ENCODE results near the gene TMEM272.

The TMEM272 gene

GRCh38 chr13:51814825-51815650 is 29.9 kb downstream of the TMEM272 start:
- peaks cover 3 to 19% of the 10 kb centered on the region in 2 donors for H3K4me1 ChIP-seq (ENCODE audit: control insufficient read depth in 1 of 2, insufficient read depth in 2 of 2, low read length in 2 of 2)

GRCh38 chr13:51814071-51814470 is 30.9 kb downstream of the TMEM272 start:
- H3K9me3 ChIP-seq (ENCODE audit: control insufficient read depth in 1 of 2, low read length in 2 of 2) = no peaks in the 10 kb centered on the region
- H3K27me3 ChIP-seq (ENCODE audit: low read depth, low read length) = no peaks in the 10 kb centered on the region
- H3K4me1 ChIP-seq (ENCODE audit: control insufficient read depth in 1 of 2, insufficient read depth in 2 of 2, low read length in 2 of 2) = peaks cover 2 to 13% of the 10 kb centered on the region in 2 donors
- H3K4me3 ChIP-seq (ENCODE audit: low read depth in 1 of 2, low read length in 2 of 2) = no peak overlapping the region
- H3K27ac ChIP-seq (ENCODE audit: low read length) = no peak overlapping the region
- no peaks in the 10 kb centered on the region for H3K36me3 ChIP-seq (ENCODE audit: control insufficient read depth in 1 of 2, insufficient read depth in 2 of 2, low read length in 2 of 2)

More at GRCh38 chr13:51814825-51815650, 29.9 kb downstream of the TMEM272 start:
- H3K9me3 ChIP-seq (ENCODE audit: control insufficient read depth in 1 of 2, low read length in 2 of 2) = no peaks in the 10 kb centered on the region
- no peaks in the 10 kb centered on the region for H3K27me3 ChIP-seq (ENCODE audit: low read depth, low read length)
- no peaks in the 10 kb centered on the region for H3K36me3 ChIP-seq (ENCODE audit: control insufficient read depth in 1 of 2, insufficient read depth in 2 of 2, low read length in 2 of 2)
- H3K27ac ChIP-seq (ENCODE audit: low read length) = no peak overlapping the region
- H3K4me3 ChIP-seq (ENCODE audit: low read depth in 1 of 2, low read length in 2 of 2) = peak overlapping the region; percentile 37 to 47

DNA sequence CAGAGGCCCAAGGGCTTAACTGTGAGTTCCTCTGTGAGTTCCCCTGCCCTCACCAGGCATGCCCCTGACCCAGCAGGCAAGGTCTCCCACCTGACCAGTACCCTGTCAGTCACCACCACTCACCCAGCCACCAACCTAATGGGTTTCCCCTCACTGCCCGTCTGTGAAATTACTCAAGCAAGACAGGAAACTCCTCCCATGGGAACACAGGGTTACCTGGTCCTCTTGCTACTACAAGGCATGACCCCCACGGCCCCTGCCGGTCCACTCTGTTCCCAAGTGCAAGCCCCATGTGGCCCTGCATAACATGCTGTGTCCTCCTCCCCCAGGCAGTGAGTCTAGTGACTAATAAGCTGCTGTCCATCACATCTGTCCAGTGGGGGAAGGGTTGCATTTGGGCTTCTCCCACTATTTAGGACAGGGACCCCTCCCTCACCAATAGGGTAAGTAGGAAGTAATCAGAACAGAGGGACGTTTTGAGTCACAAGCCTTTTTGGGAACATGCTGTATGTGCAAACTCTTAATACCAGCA is 33.0 kb downstream of the TMEM272 start:
- no peak overlapping the region for H3K27ac ChIP-seq (ENCODE audit: low read length)

GRCh38 chr13:51811046-51811445 is 33.9 kb downstream of the TMEM272 start:
- Histone ChIP-seq H3K27ac (ENCODE audit: low read length) (no peak overlapping the region), H3K4me1 (ENCODE audit: control insufficient read depth in 1 of 2, insufficient read depth in 2 of 2, low read length in 2 of 2) (peaks cover 0 to 8% of the 10 kb centered on the region in 2 donors), H3K36me3 (ENCODE audit: control insufficient read depth in 1 of 2, insufficient read depth in 2 of 2, low read length in 2 of 2) (no peaks in the 10 kb centered on the region)

More for the DNA sequence above, 33.0 kb downstream of the TMEM272 start:
- H3K27me3 ChIP-seq (ENCODE audit: low read depth, low read length) = no peaks in the 10 kb centered on the region
- no peaks in the 10 kb centered on the region for H3K9me3 ChIP-seq (ENCODE audit: control insufficient read depth in 1 of 2, low read length in 2 of 2)
- no peaks in the 10 kb centered on the region for H3K36me3 ChIP-seq (ENCODE audit: control insufficient read depth in 1 of 2, insufficient read depth in 2 of 2, low read length in 2 of 2)
- H3K4me3 ChIP-seq (ENCODE audit: low read depth in 1 of 2, low read length in 2 of 2) = no peak overlapping the region
- H3K4me1 ChIP-seq (ENCODE audit: control insufficient read depth in 1 of 2, insufficient read depth in 2 of 2, low read length in 2 of 2) = peaks cover 0 to 8% of the 10 kb centered on the region in 2 donors

DNA sequence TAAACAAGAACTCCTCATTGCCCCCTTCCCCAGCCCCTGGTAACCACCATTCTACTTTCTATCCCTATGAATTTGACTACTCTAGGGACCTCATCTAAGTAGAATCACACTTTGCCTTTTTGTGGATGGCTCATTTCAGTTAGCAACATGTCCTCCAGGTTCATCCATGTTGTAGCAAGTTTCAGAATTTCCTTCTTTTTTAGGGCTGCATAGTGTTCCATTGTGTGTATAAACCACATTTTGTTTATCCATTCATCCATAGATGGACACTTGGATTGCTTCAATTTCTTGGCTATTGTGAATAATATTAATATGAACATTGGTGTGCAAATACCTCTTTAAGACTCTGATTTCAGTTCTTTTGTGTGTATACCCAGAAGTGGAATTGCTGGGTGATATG is 36.2 kb downstream of the TMEM272 start:
- Histone ChIP-seq H3K4me3 (ENCODE audit: low read depth in 1 of 2, low read length in 2 of 2) (no peak overlapping the region), H3K36me3 (ENCODE audit: control insufficient read depth in 1 of 2, insufficient read depth in 2 of 2, low read length in 2 of 2) (no peaks in the 10 kb centered on the region), H3K9me3 (ENCODE audit: control insufficient read depth in 1 of 2, low read length in 2 of 2) (no peaks in the 10 kb centered on the region), H3K4me1 (ENCODE audit: control insufficient read depth in 1 of 2, insufficient read depth in 2 of 2, low read length in 2 of 2) (no peaks in the 10 kb centered on the region), H3K27me3 (ENCODE audit: low read depth, low read length) (no peaks in the 10 kb centered on the region), H3K27ac (ENCODE audit: low read length) (no peak overlapping the region)

More at GRCh38 chr13:51811046-51811445, 33.9 kb downstream of the TMEM272 start:
- H3K4me3 ChIP-seq (ENCODE audit: low read depth in 1 of 2, low read length in 2 of 2) = no peak overlapping the region
- no peaks in the 10 kb centered on the region for H3K27me3 ChIP-seq (ENCODE audit: low read depth, low read length)
- no peaks in the 10 kb centered on the region for H3K9me3 ChIP-seq (ENCODE audit: control insufficient read depth in 1 of 2, low read length in 2 of 2)

GRCh38 chr13:51807041-51807440 is 37.9 kb downstream of the TMEM272 start:
- H3K36me3 ChIP-seq (ENCODE audit: control insufficient read depth in 1 of 2, insufficient read depth in 2 of 2, low read length in 2 of 2) = no peaks in the 10 kb centered on the region
- no peaks in the 10 kb centered on the region for H3K9me3 ChIP-seq (ENCODE audit: control insufficient read depth in 1 of 2, low read length in 2 of 2)
- H3K4me1 ChIP-seq (ENCODE audit: control insufficient read depth in 1 of 2, insufficient read depth in 2 of 2, low read length in 2 of 2) = peaks cover 11 to 12% of the 10 kb centered on the region in 2 donors
- no peak overlapping the region for H3K27ac ChIP-seq (ENCODE audit: low read length)
- no peak overlapping the region for H3K4me3 ChIP-seq (ENCODE audit: low read depth in 1 of 2, low read length in 2 of 2)
- H3K27me3 ChIP-seq (ENCODE audit: low read depth, low read length) = no peaks in the 10 kb centered on the region

DNA sequence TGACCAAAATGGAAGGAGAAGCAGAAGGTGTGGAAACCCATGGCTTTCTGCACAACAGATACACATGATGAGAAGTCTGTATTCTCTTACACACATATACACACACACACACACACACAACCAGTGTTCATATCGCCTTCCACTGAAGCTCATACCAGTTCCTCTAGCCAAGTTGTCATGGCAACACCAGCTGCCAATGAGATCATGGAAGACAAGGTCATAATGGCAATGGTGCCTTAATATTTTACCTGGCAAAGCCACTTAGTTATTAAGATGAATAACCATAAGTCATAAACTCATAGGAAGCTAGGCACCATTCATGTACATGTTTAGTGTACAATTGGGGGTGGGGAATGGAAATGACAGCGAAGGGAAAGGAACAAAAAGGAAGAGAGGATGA is 38.4 kb downstream of the TMEM272 start:
- no peaks in the 10 kb centered on the region for H3K9me3 ChIP-seq (ENCODE audit: control insufficient read depth in 1 of 2, low read length in 2 of 2)
- H3K4me3 ChIP-seq (ENCODE audit: low read depth in 1 of 2, low read length in 2 of 2) = no peak overlapping the region
- no peaks in the 10 kb centered on the region for H3K27me3 ChIP-seq (ENCODE audit: low read depth, low read length)
- H3K27ac ChIP-seq (ENCODE audit: low read length) = no peak overlapping the region
- no peaks in the 10 kb centered on the region for H3K36me3 ChIP-seq (ENCODE audit: control insufficient read depth in 1 of 2, insufficient read depth in 2 of 2, low read length in 2 of 2)
- peaks cover 11 to 17% of the 10 kb centered on the region in 2 donors for H3K4me1 ChIP-seq (ENCODE audit: control insufficient read depth in 1 of 2, insufficient read depth in 2 of 2, low read length in 2 of 2)

GRCh38 chr13:51805925-51806324 is 39.1 kb downstream of the TMEM272 start:
- peaks cover 11 to 21% of the 10 kb centered on the region in 2 donors for H3K4me1 ChIP-seq (ENCODE audit: control insufficient read depth in 1 of 2, insufficient read depth in 2 of 2, low read length in 2 of 2)
- no peak overlapping the region for H3K4me3 ChIP-seq (ENCODE audit: low read depth in 1 of 2, low read length in 2 of 2)
- H3K27me3 ChIP-seq (ENCODE audit: low read depth, low read length) = no peaks in the 10 kb centered on the region
- H3K36me3 ChIP-seq (ENCODE audit: control insufficient read depth in 1 of 2, insufficient read depth in 2 of 2, low read length in 2 of 2) = no peaks in the 10 kb centered on the region
- H3K27ac ChIP-seq (ENCODE audit: low read length) = no peak overlapping the region
- no peaks in the 10 kb centered on the region for H3K9me3 ChIP-seq (ENCODE audit: control insufficient read depth in 1 of 2, low read length in 2 of 2)

DNA sequence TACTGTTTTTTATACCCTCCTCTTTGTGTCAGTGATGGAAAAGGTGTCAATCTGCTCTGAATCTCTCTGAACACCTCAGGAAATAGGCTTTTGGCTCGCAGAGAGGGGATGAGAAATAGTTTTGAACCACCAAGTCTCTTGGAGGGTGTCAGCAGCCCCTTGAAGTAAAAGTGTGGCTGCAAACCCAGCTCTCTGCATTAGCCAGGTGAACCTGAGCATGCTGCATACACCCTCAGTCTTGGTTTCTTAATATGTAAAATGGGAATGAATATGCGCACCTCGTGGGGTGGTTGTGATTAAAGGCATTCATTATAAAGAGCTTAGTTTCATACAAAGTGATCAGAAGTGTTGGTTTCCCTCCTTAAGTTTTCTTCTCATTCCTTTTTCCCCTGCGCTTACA is 39.7 kb downstream of the TMEM272 start:
- no peaks in the 10 kb centered on the region for H3K36me3 ChIP-seq (ENCODE audit: control insufficient read depth in 1 of 2, insufficient read depth in 2 of 2, low read length in 2 of 2)
- H3K4me1 ChIP-seq (ENCODE audit: control insufficient read depth in 1 of 2, insufficient read depth in 2 of 2, low read length in 2 of 2) = peaks cover 11 to 21% of the 10 kb centered on the region in 2 donors
- H3K9me3 ChIP-seq (ENCODE audit: control insufficient read depth in 1 of 2, low read length in 2 of 2) = no peaks in the 10 kb centered on the region
- H3K27me3 ChIP-seq (ENCODE audit: low read depth, low read length) = no peaks in the 10 kb centered on the region
- H3K27ac ChIP-seq (ENCODE audit: low read length) = peak overlapping the region; percentile 90
- H3K4me3 ChIP-seq (ENCODE audit: low read depth in 1 of 2, low read length in 2 of 2) = peak overlapping the region; percentile 69 to 78

DNA sequence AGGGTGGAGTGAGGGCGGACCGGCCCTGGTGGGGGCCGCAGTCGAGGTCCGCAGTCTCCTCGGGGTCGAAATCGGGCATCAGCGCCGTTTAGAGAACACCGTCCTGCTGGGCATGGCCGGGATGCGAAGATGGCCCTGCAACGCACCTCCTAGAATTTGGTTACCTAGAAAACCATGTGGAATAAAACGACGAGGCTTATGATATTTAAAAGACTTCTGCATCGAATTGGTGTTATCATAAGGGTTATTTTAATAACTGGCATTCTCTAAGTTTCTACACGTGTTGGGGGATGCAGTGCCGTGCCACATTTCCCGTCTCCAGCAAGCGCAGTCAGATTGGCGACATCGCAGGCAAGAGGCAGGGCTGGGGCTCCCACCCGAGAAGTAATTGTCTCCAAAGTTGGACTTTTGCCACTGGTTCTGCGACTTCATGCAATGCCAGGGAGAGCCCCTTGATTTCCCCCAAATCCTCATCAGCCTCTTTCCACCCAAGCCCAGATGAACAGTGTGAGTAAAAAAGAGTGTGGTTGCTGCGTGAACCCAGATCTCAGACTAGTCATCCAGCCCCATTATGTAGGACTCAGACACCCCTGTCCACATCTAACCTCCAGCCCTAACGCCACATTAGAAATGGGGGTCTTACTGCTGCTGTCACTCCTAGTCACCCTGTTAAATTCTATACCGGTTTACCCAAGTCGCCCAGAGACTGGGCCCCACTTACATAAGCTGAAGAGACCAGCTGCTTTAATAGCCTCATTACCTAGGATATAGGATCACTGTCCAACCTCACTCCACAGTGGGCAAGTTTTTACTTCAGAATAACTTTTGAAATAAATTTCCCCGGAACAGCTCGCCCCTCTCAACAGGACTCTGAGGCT is 40.4 kb downstream of the TMEM272 start:
- H3K27me3 ChIP-seq (ENCODE audit: low read depth, low read length) = no peaks in the 10 kb centered on the region
- H3K4me3 ChIP-seq (ENCODE audit: low read depth in 1 of 2, low read length in 2 of 2) = peak overlapping the region; percentile 69 to 78
- no peaks in the 10 kb centered on the region for H3K9me3 ChIP-seq (ENCODE audit: control insufficient read depth in 1 of 2, low read length in 2 of 2)
- peaks cover 11 to 21% of the 10 kb centered on the region in 2 donors for H3K4me1 ChIP-seq (ENCODE audit: control insufficient read depth in 1 of 2, insufficient read depth in 2 of 2, low read length in 2 of 2)
- peak overlapping the region; percentile 90 for H3K27ac ChIP-seq (ENCODE audit: low read length)
- H3K36me3 ChIP-seq (ENCODE audit: control insufficient read depth in 1 of 2, insufficient read depth in 2 of 2, low read length in 2 of 2) = no peaks in the 10 kb centered on the region

Measured in muscle layer of duodenum (tissue), 2 donors.